DMS 273 (cell line): Measurements from ENCODE around the gene UQCRH.

ENCODE experiments used
- DNase-seq: peaks from one replicate; lab custom pipeline; 2025; ENCODE audit not compliant: unreplicated experiment; lab: John Stamatoyannopoulos, UW

Gene UQCRH

DNA sequence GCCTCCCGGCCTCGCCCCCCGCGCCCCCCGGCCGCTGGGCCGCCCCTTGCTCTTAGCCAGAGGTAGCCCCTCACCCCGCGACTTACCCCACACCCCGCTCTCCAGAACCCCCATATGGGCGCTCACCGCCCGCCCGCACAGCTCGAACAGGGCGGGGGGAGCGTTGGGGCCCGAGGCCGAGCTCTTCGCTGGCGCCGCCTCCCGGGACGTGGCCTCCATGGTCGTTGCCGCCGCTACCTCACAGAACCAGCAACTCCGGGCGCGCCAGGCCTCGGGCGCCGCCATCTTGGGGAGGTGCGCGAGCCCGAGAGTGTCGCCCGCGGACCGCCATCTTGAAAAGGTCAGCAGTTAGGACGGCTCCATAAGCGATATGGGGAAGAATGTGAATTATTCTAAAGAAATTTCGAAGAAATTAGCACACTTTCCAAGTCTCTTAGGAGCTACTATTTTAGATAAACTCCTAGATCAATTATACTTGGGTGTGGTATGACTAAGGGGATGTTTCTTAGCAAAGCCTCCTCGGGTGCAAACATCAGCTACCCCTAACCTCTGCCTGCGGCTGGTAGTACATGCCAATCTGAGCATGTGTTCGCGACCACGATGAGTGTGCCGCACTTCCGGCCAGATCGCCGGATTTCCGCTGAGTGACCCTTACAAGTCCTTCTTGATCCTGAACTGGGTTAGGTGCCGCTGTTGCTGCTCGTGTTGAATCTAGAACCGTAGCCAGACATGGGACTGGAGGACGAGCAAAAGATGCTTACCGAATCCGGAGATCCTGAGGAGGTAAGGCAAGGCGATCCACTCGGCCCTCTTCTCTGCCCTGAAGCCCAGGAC is at the start of gene UQCRH, which contains the start of gene LRRC41:
TSS of gene UQCRH (plus strand) at position 661 of the 834 bp plus-strand sequence. CDS start at position 730, 69 bp downstream.
TSS of gene LRRC41 (minus strand) at position 579 of the 834 bp plus-strand sequence. CDS start at position 285, 294 bp downstream.
- peak; percentile 97 for DNase-seq

- DNase-seq, result no peak
These were observed 48.8 kb upstream of the UQCRH start for GRCh38 chr1:46254668-46255067.

DNA sequence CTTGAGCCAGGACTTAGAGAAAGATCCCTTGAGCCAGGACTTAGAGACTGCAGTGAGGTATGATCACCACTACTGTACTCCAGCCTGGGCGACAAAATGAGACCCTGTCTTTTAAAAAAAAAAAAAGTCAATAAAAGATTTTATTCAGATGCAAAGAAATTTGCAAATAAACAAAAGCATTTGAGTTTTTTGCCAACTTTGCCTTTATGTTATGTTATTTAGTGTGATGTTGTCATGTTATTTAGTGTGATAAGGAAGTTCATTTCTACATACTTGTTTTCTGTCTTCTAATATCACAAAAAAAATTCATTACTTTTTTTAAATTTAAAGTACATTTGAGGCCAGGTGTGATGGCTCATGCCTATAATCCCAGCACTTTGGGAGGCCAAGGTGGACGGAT is 47.0 kb upstream of the UQCRH start:
- DNase-seq, result no peak

DNA sequence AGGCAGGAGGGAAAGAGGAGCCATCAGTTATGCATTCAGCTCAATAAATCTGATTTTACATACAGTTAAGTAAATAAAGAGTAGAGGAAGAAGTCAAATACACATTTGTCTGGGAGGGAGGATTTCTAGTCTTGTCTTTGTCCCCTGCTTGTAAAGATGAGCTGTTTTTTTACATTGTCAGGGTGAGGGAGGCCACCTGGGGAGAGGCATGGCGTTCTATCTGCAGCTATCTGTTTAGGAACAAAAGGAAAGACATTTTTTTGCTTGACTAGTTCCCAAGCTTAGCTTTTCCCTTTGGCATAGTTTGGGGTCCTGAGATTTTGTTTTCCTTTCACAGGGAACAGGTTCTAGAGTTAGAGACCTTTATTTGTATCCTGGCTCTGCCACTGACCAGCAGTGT is 41.0 kb upstream of the UQCRH start:
- DNase-seq, result no peak

DNA sequence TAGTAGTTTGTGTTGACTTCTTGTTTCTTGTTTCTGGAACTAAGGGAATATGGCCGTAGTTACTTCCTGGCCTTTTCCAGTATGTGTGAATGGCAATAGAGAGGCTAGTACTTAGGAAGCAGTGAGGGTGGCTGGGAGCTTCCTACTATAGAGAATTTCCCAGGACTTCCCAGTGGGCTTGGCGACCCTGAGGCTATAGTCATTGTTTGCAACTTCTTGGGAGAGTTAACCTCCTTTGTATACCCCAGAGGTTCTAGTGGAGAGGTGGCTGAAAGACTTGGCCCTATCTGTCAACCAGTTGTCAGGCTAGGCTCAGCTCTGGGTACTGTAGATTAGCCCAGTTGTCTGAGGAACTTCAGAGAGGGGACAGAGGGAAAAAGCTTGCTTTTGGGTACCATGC is 40.4 kb upstream of the UQCRH start:
- DNase-seq, result no peak

DNA sequence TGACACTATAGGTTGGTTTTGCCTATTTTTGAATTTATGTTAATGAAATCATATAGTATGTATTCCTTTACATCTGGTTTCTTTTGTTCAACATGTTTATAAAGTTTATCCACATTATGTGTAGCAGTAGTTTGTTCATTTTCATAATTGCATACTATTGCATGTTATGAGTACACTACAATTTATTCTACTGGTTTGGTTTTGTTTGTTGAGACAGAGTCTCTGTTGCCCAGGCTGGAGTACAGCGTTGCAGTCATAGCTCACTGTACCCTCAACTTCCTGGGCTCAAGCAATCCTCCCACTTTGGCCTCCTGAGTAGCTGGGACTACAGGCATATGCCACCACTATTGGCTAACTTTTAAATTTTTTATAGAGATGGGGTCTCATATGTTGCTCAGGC is 34.9 kb upstream of the UQCRH start:
- no peak for DNase-seq

GRCh38 chr1:46274225-46275029 is 29.1 kb upstream of the UQCRH start:
- DNase-seq, result peak; percentile 29

GRCh38 chr1:46275030-46275337 is 28.5 kb upstream of the UQCRH start:
- no peak for DNase-seq

GRCh38 chr1:46277658-46278373 is 25.7 kb upstream of the UQCRH start:
- DNase-seq, result no peak

DNA sequence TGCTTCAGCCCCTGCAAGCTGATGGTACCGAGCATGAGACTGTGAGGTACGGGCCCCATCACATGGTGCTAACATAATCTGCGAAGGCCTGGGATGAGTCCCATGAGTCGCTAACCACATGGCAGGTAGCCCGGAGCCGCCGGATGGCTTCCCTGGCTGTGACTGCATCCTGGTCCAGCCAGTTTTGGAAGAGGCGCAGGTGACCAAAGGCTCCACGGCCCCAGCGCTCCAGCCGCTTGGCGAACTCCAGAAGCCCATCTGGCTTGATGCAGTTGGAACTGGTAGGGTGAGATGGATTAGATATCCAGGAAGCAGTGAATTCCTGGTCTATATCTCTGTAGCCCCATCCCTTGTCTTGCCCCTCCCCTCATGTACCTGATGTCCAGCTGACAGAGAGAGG is 24.7 kb upstream of the UQCRH start:
- DNase-seq, result no peak

DNA sequence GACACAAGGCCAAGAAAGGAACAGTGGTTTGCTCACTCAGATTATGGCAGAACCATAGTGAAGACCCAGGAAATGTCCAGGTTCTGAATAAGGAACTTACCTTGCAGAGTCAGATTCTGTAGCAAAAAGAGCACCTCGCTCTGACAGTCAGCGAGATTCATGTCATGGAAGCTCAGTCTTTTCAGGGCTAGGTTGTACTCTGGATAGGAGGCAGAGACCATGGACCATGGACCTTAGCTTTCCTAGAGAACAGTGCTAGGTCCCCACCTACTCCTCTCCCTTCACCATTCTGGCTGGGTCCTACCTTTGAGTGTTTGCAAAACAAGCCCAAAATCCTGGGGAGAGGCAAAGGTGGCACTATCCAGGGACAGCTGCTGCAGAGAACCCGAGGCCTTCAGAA is 23.4 kb upstream of the UQCRH start:
- no peak for DNase-seq

GRCh38 chr1:46281021-46281420 is 22.5 kb upstream of the UQCRH start:
- no peak for DNase-seq

DNA sequence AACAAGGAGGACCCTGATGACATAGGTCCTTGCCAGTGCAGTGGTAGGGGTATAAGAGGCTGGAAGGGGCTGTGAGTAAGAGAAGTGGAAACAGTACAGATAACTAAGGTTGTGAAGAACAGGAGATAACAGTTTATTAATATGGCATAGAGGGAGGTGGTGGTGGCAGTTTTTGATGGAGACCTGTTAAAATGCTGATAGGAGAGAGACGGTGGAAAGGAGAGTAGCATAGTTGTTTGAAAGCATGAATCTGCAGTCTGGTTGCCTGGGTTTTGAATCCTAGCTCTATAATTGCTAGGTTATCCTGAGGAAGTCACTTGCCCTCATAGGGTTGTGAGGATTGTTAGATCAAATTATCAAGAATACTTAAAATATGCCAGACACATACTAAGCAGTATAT is 19.4 kb upstream of the UQCRH start:
- no peak for DNase-seq

- DNase-seq, result peak; percentile 64
These were observed 18.6 kb upstream of the UQCRH start for GRCh38 chr1:46284597-46285564.

DNA sequence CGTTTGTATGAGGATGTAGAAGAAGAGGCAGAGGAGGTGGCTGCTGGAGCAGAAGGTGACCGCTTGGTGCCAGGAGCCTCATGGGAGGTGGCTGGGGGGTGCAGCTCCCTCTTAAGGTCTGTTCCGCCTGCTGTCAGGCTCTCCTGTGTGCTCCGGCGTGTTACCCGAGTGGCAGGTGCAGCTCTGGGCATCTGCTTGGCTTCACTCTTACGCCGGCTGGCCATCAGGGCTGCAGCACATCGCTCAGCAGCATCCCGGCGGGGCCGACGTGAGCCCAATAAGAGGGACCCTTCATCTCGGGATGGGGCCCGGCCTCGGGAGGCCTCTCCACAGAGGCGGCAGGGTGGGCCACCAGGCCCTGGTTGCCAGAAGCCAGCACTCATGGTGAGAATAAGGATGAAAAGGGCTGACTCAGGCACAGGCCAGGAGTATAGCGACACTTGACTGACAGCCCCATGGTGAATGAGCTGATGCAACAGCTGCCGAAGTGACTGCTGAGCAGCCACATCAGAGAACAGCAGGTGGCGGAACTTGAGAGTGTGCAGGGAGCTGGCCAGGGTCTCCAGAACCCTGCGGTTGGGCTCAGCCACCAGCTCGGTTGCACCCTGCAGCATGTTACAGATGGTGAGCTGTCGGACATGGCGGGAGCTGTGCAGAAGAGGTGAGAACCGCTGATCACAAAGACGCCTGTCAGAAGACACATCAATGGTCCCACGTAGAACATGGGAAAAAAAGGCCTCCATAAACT is 17.6 kb upstream of the UQCRH start:
- DNase-seq, result peak; percentile 96

- DNase-seq, result no peak
These were observed 14.9 kb upstream of the UQCRH start for GRCh38 chr1:46288485-46289133.

- no peak for DNase-seq
These were observed 14.4 kb upstream of the UQCRH start for GRCh38 chr1:46289134-46289494.

- peak; percentile 31 for DNase-seq
These were observed 13.5 kb upstream of the UQCRH start for GRCh38 chr1:46289976-46290375.

GRCh38 chr1:46295306-46295705 is 8.2 kb upstream of the UQCRH start:
- DNase-seq, result no peak
